ENCODE data around the gene ALG12. TPM values are rescaled to one million over a fixed set of nuclear protein-coding genes. Genes with fewer than 3 reads are reported as not detected.

ALG12 gene
- total and polyA plus RNA-seq, 2 of the 4 experiments (the other 2 are of a cell fraction), result 7.2 to 10.9 TPM

- H2AK9ac ChIP-seq (replicated peaks; ENCODE audit: low read depth, low read length, poor library complexity), result no peak overlapping the region
- no peak overlapping the region for H3K9ac ChIP-seq (ENCODE audit: low read depth, low read length)
- ATAC-seq (ENCODE audit: low read depth) (no peak), DNase-seq (no peak)
- no peak overlapping the region for H2BK5ac ChIP-seq (ENCODE audit: low read depth, low read length, poor library complexity, severe bottlenecking)
- no peak overlapping the region for H4K8ac ChIP-seq (ENCODE audit: low read depth in 2 of 2, low read length in 2 of 2)
- no peaks in the 10 kb centered on the region for H4K20me1 ChIP-seq (ENCODE audit: insufficient read depth, low read length)
- no peak overlapping the region for H2BK120ac ChIP-seq (ENCODE audit: low read depth, low read length)
- no peak overlapping the region for H3K27ac ChIP-seq (ENCODE audit: insufficient read depth, low read length)
- H3K18ac ChIP-seq (ENCODE audit: low read depth, low read length), result no peak overlapping the region
- no peaks in the 10 kb centered on the region for H3K9me3 ChIP-seq (ENCODE audit: control insufficient read depth, insufficient read depth, low read length)
- no peak overlapping the region for H4K91ac ChIP-seq (ENCODE audit: insufficient read depth, low read depth, low read length)
- no peaks in the 10 kb centered on the region for H3K9me1 ChIP-seq (ENCODE audit: insufficient read depth, low read length)
- dilution Hi-C loops (cut with HindIII; ENCODE audit: low sequenced_read_pairs, unreplicated experiment), result no loop called here
- H3K14ac ChIP-seq (replicated peaks; ENCODE audit: low read depth, low read length), result no peak overlapping the region
- H3K4me3 ChIP-seq (ENCODE audit: insufficient read depth, low read depth, low read length), result no peak overlapping the region
- no peak overlapping the region for H2BK20ac ChIP-seq (ENCODE audit: low read depth, low read length)
- no peak overlapping the region for H2AFZ ChIP-seq (replicated peaks; ENCODE audit: low read length, poor library complexity)
- no peak overlapping the region for H3K4me2 ChIP-seq (ENCODE audit: low read depth, low read length)
- no peak overlapping the region for H2BK15ac ChIP-seq (ENCODE audit: low read depth, low read length)
- H3K23ac ChIP-seq (ENCODE audit: low read depth, low read length), result no peak overlapping the region
- no peaks in the 10 kb centered on the region for H3K27me3 ChIP-seq (ENCODE audit: control insufficient read depth, insufficient read depth, low read length)
- no peak overlapping the region for H4K5ac ChIP-seq (ENCODE audit: low read depth, low read length)
- H3K56ac ChIP-seq (ENCODE audit: extremely low read depth, insufficient read depth, low read length), result no peak overlapping the region
- H3K36me3 ChIP-seq (ENCODE audit: control insufficient read depth, insufficient read depth, low read length), result no peaks in the 10 kb centered on the region
- ChIA-PET CTCF (interaction anchor here (1.0 kb wide), 1 partner anchor 40 kb away, joined by 3 read pairs; no protein-coding TSS in a partner anchor), POLR2A (ENCODE audit: unreplicated experiment) (interaction anchor here (0.5 kb wide), 1 partner anchor 9 kb away, joined by 3 read pairs; no protein-coding TSS in a partner anchor)
- no peak overlapping the region for H2AK5ac ChIP-seq (ENCODE audit: low read depth, low read length)
- H3K79me1 ChIP-seq (ENCODE audit: low read depth in 1 of 2, low read length in 2 of 2), result no peaks in the 10 kb centered on the region
- 40% methylated on average over 1 of the region's 11 CpGs; no CpG with 5 or more reads in 1 of the 2 experiments for WGBS, 2 experiments (ENCODE audit: extremely low coverage in 2 of 2, insufficient read length in 1 of 2)
- no peaks in the 10 kb centered on the region for H3K4me1 ChIP-seq (ENCODE audit: control insufficient read depth, insufficient read depth, low read length)
- TF ChIP-seq FOS (IDR thresholded peaks at IDR 0.05; ENCODE audit: low read depth, low read length) (no peak), MAZ (IDR thresholded peaks at IDR 0.05; ENCODE audit: borderline replicate concordance, low read depth, low read length) (no peak), SMC3 (IDR thresholded peaks at IDR 0.05; ENCODE audit: low read depth, low read length) (no peak), ELK1 (IDR thresholded peaks at IDR 0.05; ENCODE audit: borderline replicate concordance, low read depth, low read length) (no peak), NFE2L2 (IDR thresholded peaks at IDR 0.05; ENCODE audit: low read depth, low read length) (no peak), POLR2A (IDR thresholded peaks at IDR 0.05; ENCODE audit: low read depth, low read length) (no peak), CTCF (conservative IDR thresholded peaks at IDR 0.05; ENCODE audit: low read depth, low read length) (no peak), MXI1 (IDR thresholded peaks at IDR 0.05; ENCODE audit: borderline replicate concordance, low read depth, low read length) (no peak), CEBPB (IDR thresholded peaks at IDR 0.05; ENCODE audit: low read depth, low read length) (no peak), RAD21 (IDR thresholded peaks at IDR 0.05; ENCODE audit: low read length) (no peak), MAFK (IDR thresholded peaks at IDR 0.05; ENCODE audit: low read depth, low read length) (no peak), USF2 (IDR thresholded peaks at IDR 0.05; ENCODE audit: low read depth, low read length) (no peak), RCOR1 (IDR thresholded peaks at IDR 0.05; ENCODE audit: insufficient replicate concordance, low read length) (no peak)
- no peak overlapping the region for H3K4ac ChIP-seq (ENCODE audit: low read depth, low read length)
- in situ Hi-C loops (cut with MboI; ENCODE audit: low sequenced_read_pairs), result no loop called here
- no TSS peak for BruUV-seq (replicated peaks)
- intact Hi-C loops (cut with micrococcal nuclease), result no loop called here
Observed at GRCh38 chr22:49943405-49943765, 25.1 kb upstream of the ALG12 start.

Measured in IMR-90 (cell line).